Thoracic aorta (tissue), 2 donors: Measurements from ENCODE around the gene GPX6. TPM values are rescaled to one million over a fixed set of nuclear protein-coding genes. Genes with fewer than 3 reads are reported as not detected.
"Not testable (repeated sequence)": the region's sequence is repeated elsewhere in the genome, so short reads cannot be mapped to it uniquely, and the experiment has no call there.

ENCODE experiments used
- ATAC-seq: fragments of 150-250 bp; one replicate; pipeline ENCODE4 v1.8.0; 2017; ENCODE audit warnings: low read depth; ENCODE audit not compliant: insufficient number of reproducible peaks, low FRiP score
- DNase-seq: peaks from one replicate; pipeline ENCODE4 v3.0.0-alpha.2; 2020; ENCODE audit warnings: low spot score
- H3K27ac ChIP-seq, 2 donors: fragments of 200-600 bp; sonication (generic); 1 replicate in 1 of 2; 2 replicates in 1 of 2; pipeline ENCODE4 v1.5.1; 2016; ENCODE audit warnings: mild to moderate bottlenecking in 2 of 2, moderate library complexity in 2 of 2
- H3K27me3 ChIP-seq: fragments of 200-600 bp; sonication (generic); replicated peaks from 2 replicates; pipeline ENCODE4 v1.6.0; 2016; ENCODE audit warnings: mild to moderate bottlenecking; ENCODE audit not compliant: insufficient read depth
- H3K36me3 ChIP-seq: fragments of 200-600 bp; sonication (generic); one replicate; pipeline ENCODE4 v1.5.1; 2016
- H3K4me1 ChIP-seq, 2 donors: fragments of 200-600 bp; sonication (generic); 1 replicate in 1 of 2; 2 replicates in 1 of 2; pipeline versions ENCODE4 v1.5.1 to v1.6.0; 2016; ENCODE audit warnings: low read depth in 2 of 2, mild to moderate bottlenecking in 1 of 2; ENCODE audit not compliant: control insufficient read depth in 1 of 2
- H3K4me3 ChIP-seq: fragments of 200-600 bp; sonication (generic); 2 replicates; pipeline ENCODE4 v1.5.1; 2016; ENCODE audit warnings: mild to moderate bottlenecking
- H3K9me3 ChIP-seq: fragments of 200-600 bp; sonication (generic); 2 replicates; pipeline ENCODE4 v1.5.1; 2016
- total RNA-seq, 2 donors: library from RNA; depleted of rRNA; stranded (reverse); fragments of >200 nt; gene quantifications; one replicate each; pipeline versions ENCODE4 v1.1.0 to v1.2.3, GENCODE V29; 2016
- TF ChIP-seq, protein P1 (sequence below): fragments of 200-600 bp; sonication (generic); IDR thresholded peaks from one replicate; pipeline ENCODE4 v1.5.1; 2019; ENCODE audit warnings: antibody characterized with exemption

GPX6 gene
- total RNA-seq, 2 donors from 2014 or later = not detected

DNA sequence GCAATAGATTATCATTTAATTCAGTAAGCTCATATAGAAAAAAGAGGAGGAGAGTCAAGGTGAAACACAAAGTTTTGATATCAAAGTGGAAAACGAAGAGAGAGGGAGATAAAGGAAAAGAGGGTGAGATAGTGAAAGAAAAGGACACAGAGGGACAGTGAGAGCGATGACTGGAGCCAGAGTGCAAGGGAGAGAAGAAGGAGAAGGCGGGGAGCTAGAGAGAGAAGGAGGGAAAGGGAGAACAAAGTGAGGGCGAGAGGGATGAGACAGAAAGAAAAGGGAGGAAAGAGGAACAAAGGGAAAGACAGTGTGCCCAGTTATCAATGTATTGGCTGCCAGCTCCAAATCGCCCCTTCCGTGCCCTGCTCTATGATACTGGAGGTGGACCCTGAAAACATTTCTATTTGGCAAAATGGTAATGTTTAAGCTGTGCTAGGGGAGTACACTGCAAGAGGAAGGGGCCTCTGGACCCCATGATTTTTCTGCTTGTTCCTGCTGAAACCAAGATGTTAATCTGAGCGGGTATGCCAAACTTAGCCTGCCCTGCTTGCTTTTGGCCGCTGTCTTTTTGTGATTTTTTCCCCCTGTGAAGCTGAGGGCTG, 37.9 kb upstream of the GPX6 start:
- Histone ChIP-seq H3K27me3 (no peaks in the 10 kb centered on the region), H3K4me1 (no peaks in the 10 kb centered on the region), H3K4me3 (no peak overlapping the region), H3K27ac (no peak overlapping the region), H3K36me3 (no peaks in the 10 kb centered on the region), H3K9me3 (no peaks in the 10 kb centered on the region)
- no peak for ATAC-seq
- TF ChIP-seq, protein P1, sequence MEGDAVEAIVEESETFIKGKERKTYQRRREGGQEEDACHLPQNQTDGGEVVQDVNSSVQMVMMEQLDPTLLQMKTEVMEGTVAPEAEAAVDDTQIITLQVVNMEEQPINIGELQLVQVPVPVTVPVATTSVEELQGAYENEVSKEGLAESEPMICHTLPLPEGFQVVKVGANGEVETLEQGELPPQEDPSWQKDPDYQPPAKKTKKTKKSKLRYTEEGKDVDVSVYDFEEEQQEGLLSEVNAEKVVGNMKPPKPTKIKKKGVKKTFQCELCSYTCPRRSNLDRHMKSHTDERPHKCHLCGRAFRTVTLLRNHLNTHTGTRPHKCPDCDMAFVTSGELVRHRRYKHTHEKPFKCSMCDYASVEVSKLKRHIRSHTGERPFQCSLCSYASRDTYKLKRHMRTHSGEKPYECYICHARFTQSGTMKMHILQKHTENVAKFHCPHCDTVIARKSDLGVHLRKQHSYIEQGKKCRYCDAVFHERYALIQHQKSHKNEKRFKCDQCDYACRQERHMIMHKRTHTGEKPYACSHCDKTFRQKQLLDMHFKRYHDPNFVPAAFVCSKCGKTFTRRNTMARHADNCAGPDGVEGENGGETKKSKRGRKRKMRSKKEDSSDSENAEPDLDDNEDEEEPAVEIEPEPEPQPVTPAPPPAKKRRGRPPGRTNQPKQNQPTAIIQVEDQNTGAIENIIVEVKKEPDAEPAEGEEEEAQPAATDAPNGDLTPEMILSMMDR = no peak
- DNase-seq = no peak

DNA sequence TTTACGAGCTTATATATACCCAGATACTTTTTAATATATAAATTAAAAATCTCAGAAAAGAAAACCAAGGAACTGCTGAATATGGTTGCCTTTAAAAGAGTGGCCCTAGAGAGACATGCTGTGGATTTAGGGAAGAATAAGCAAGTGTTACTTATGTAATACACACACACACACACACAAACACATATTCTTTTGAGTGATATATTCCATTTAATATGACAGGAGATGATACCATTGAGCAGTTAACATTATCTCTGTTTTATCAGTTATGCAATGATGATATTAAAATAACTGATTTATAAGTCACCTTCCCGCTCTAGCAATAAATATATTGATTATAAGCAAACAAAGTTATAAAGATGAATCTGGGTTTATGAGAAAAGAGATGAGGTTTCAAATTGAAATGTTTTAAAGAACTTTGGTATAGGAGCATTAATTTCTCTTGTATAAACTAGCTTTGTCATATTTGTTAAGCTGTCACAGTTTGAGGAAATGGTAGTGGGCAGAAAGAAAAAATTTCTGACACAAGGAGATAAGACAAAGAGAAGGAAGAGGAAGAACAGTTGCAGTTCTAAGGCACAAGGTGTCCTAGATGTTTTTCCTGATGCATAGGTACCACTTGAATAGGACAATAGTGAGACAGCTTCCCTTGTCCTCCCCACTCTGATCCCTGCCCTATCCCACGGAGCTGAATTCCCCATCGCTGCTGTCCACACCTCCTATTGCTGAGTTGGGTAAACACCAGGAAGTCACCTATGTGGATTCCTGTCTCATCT, 36.5 kb upstream of the GPX6 start:
- Histone ChIP-seq H3K9me3 (no peaks in the 10 kb centered on the region), H3K4me3 (no peak overlapping the region), H3K27me3 (no peaks in the 10 kb centered on the region), H3K36me3 (no peaks in the 10 kb centered on the region), H3K4me1 (no peaks in the 10 kb centered on the region), H3K27ac (no peak overlapping the region)
- TF ChIP-seq, protein P1 = no peak
- ATAC-seq (no peak), DNase-seq (no peak)

DNA sequence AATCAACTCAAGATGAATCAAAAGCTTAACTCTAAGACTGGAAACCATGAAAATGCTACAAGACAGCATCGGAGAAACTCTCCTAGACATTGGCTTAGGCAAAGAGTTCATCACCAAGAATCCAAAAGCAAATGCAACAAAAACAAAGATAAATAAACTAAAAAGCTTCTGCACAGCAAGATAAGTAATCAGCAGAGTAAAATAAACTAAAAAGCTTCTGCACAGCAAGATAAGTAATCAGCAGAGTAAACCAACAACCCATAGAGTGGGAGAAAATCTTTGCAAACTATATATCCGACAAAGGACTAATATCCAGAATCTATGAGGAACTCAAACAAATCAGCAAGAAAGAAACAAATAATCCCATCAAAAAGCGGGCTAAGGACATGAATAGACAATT, 31.4 kb upstream of the GPX6 start:
- DNase-seq, H3K27me3 ChIP-seq, ATAC-seq, H3K4me1 ChIP-seq, H3K27ac ChIP-seq, H3K4me3 ChIP-seq, H3K36me3 ChIP-seq, H3K9me3 ChIP-seq: not testable (repeated sequence)

DNA sequence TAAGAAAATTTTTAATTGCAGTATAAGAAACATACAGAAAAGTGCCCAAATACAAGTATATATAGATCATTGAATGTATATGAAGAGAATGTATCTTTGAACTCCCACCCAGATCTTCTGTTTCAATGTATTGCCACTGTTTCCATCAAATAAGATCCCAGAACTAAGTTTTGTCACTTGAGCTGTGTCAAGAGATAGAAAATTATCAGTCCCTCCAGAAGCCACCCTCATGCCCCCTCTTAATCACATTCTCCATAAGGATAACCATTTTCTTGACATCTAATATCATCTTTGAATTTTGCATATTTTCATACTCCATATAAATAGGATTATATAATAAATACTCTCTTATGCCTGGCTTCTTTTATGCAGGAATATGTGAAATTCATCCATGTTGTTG, 30.4 kb upstream of the GPX6 start:
- H3K4me3 ChIP-seq = no peak overlapping the region
- no peaks in the 10 kb centered on the region for H3K4me1 ChIP-seq
- no peaks in the 10 kb centered on the region for H3K9me3 ChIP-seq
- no peaks in the 10 kb centered on the region for H3K27me3 ChIP-seq
- ATAC-seq = no peak
- TF ChIP-seq, protein P1 = no peak
- no peak for DNase-seq
- H3K27ac ChIP-seq = no peak overlapping the region
- no peaks in the 10 kb centered on the region for H3K36me3 ChIP-seq

DNA sequence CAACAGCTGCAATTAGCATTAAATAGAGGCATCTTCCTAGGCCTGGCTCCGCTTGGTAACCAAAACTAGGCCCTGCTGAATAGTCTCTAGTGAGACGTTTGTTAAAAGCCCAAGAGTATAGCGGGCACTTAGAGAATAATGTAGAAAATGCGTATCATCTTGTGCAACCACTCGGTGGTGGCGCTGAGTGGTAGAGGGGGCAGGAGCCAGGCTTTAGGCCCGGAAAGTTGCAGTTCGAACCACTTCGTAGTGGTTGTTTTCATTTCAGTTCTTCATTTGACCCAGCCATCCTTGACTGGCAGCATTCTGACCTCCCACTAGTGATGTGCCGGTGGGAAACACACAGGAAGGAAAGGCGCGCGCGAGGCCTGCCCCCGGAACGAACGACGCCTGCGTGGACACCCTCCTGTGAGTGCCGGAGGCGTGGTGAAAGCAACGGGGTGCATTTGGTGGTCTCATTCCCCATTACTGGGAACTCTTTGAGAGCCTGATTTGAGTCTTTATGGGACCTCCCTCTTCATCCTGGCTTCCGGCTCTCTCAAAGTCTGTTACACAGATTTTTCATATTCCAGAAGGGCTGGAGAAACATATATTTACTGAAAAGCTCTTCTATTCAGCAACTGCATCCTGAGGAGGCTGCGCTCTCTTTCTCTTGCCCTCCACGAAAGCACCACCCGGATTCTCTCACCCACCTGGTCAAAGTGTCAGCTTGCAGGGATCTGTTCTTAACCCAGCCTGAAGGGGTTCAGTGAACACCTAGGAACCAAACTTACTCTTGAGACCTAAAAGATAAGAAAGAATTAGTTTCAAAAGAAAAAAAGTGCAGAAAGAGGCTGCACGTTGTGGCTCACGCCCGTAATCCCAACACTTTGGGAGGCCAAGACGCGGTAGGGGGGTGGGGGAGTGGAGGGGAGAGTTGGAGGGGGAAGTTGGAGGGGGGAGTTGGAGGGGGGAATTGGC, 28.3 kb upstream of the GPX6 start:
- no peak overlapping the region for H3K4me3 ChIP-seq
- TF ChIP-seq, protein P1 = no peak
- no peaks in the 10 kb centered on the region for H3K27me3 ChIP-seq
- no peaks in the 10 kb centered on the region for H3K9me3 ChIP-seq
- DNase-seq = no peak
- H3K27ac ChIP-seq = no peak overlapping the region
- H3K4me1 ChIP-seq = no peaks in the 10 kb centered on the region
- H3K36me3 ChIP-seq = no peaks in the 10 kb centered on the region
- ATAC-seq = no peak
